SH-SY5Y (cell line): Measurements from ENCODE around the gene PPM1H.

Experiments
- GATA2 ChIP-seq: IDR thresholded peaks from 2 replicates; pipeline ENCODE4 v1.6.1; 2011; ENCODE audit warnings: mild to moderate bottlenecking, low read depth, low read length
- GATA3 ChIP-seq: IDR thresholded peaks from 2 replicates; pipeline ENCODE4 v1.6.1; 2011; ENCODE audit warnings: low read depth, mild to moderate bottlenecking, low read length, moderate library complexity

DNA sequence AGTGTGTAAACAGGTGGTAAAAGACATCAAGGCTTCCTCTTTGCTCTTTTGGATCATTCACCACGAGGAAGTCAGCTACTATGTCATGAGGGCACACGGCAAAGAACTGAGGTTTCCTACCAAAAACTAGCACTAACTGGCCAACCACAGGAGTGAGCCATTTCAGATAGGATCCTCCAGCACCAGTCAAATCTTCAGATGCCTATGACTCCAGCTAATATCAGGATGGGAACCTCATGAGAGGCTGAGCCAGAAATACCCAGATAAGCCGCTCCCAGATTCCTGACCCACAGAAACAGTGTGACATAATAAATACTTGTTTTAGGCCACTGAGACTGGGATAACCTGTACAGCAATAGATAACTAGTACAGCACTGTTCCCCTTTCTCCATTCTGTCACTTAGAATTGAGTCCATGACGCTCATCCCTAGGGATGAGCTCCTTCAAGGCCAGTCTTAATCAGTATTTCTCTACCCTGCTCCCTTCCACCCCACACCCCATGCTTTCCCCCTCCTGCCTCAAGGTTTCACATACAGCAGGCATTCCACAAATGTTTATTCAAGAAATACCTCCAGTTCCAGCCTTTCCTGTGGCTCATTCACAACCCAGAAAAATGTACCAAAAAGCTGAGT is 68.4 kb downstream of the PPM1H start:
- no peak for TF ChIP-seq GATA3
- no peak for TF ChIP-seq GATA2
